B cell (primary cell): Measurements from ENCODE around the gene PRLR.

Source experiments
- EZH2 ChIP-seq: IDR thresholded peaks from 2 replicates; pipeline ENCODE4 v1.6.1; 2012; ENCODE audit warnings: borderline replicate concordance, low read depth, mild to moderate bottlenecking, moderate library complexity, low read length; ENCODE audit not compliant: insufficient read depth, poor library complexity, severe bottlenecking
- TF ChIP-seq, protein P1 (sequence below): fragments of 200-600 bp; IDR thresholded peaks from one replicate; pipeline ENCODE4 v1.8.0; 2022; ENCODE audit warnings: antibody characterized with exemption, mild to moderate bottlenecking

DNA sequence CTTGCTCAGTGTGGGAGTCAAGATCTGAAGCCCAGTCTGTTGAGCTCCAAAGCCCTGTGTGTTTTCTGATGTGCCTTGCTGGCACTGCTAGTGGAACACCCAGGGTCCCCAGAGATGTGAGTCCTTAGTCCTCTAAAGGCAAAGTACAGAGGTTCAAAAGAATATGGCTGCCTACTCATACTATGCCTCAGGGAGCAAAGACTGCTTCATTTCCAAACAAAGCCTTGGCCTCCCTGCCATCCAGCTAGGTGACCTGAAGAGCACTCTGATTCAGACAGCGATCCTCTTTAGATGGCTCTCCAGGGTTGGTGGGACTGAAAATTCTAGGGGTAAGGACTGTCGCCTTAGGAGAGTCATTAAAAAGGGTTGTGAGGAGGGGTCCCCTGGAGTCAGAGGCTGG is 2.0 kb downstream of the PRLR start:
- TF ChIP-seq, protein P1, sequence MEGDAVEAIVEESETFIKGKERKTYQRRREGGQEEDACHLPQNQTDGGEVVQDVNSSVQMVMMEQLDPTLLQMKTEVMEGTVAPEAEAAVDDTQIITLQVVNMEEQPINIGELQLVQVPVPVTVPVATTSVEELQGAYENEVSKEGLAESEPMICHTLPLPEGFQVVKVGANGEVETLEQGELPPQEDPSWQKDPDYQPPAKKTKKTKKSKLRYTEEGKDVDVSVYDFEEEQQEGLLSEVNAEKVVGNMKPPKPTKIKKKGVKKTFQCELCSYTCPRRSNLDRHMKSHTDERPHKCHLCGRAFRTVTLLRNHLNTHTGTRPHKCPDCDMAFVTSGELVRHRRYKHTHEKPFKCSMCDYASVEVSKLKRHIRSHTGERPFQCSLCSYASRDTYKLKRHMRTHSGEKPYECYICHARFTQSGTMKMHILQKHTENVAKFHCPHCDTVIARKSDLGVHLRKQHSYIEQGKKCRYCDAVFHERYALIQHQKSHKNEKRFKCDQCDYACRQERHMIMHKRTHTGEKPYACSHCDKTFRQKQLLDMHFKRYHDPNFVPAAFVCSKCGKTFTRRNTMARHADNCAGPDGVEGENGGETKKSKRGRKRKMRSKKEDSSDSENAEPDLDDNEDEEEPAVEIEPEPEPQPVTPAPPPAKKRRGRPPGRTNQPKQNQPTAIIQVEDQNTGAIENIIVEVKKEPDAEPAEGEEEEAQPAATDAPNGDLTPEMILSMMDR: no peak
- TF ChIP-seq EZH2: no peak
